ENCODE results near the gene VSIG8.

GRCh38 chr1:159828176-159828575, 34.3 kb downstream of the VSIG8 start:
- no peak for TF ChIP-seq CTCF (IDR thresholded peaks at IDR 0.05)
- TF ChIP-seq EZH2 (IDR thresholded peaks at IDR 0.05; ENCODE audit: borderline replicate concordance, insufficient read depth, low read depth, low read length, poor library complexity, severe bottlenecking): no peak
